ENCODE data around the gene GSK3B.

Gene GSK3B

GRCh38 chr3:119819806-119820205 lies 274.4 kb downstream of the GSK3B start:
- no peak for DNase-seq

GRCh38 chr3:119818937-119819336 lies 275.3 kb downstream of the GSK3B start:
- DNase-seq: no peak

- DNase-seq: no peak
Observed at GRCh38 chr3:119817583-119818363, 276.5 kb downstream of the GSK3B start.

- no peak for DNase-seq
Observed at GRCh38 chr3:119817071-119817470, 277.2 kb downstream of the GSK3B start.

GRCh38 chr3:119815716-119816115 lies 278.5 kb downstream of the GSK3B start:
- no peak for DNase-seq

GRCh38 chr3:119812491-119813058 lies 281.7 kb downstream of the GSK3B start:
- no peak for DNase-seq

- DNase-seq: peak in 18 of 58 donors; percentile 3 to 51 (median 16)
Observed at GRCh38 chr3:119810018-119810435, 284.2 kb downstream of the GSK3B start.

GRCh38 chr3:119809249-119810017 lies 284.8 kb downstream of the GSK3B start:
- DNase-seq: no peak

GRCh38 chr3:119808843-119809242 lies 285.4 kb downstream of the GSK3B start:
- DNase-seq: no peak

GRCh38 chr3:119808244-119808643 lies 286.0 kb downstream of the GSK3B start:
- DNase-seq: no peak

- DNase-seq: no peak
Observed at GRCh38 chr3:119800844-119801243, 293.4 kb downstream of the GSK3B start.

GRCh38 chr3:119796785-119797184 lies 297.5 kb downstream of the GSK3B start:
- DNase-seq: no peak

- no peak for DNase-seq
Observed at GRCh38 chr3:119796368-119796767, 297.9 kb downstream of the GSK3B start.

- DNase-seq: no peak
Observed at GRCh38 chr3:119795849-119796248, 298.4 kb downstream of the GSK3B start.

GRCh38 chr3:119794971-119795612 lies 299.2 kb downstream of the GSK3B start:
- no peak for DNase-seq

GRCh38 chr3:119794401-119794800 lies 299.8 kb downstream of the GSK3B start:
- DNase-seq: no peak

- DNase-seq: no peak
Observed at GRCh38 chr3:119792270-119792669, 302.0 kb downstream of the GSK3B start.

- no peak for DNase-seq
Observed at GRCh38 chr3:119790369-119790768, 303.9 kb downstream of the GSK3B start.

- no peak for DNase-seq
Observed at GRCh38 chr3:119786409-119786808, 307.8 kb downstream of the GSK3B start.

- no peak for DNase-seq
Observed at GRCh38 chr3:119783883-119784282, 310.4 kb downstream of the GSK3B start.

GRCh38 chr3:119783255-119783654 lies 311.0 kb downstream of the GSK3B start:
- DNase-seq: no peak

GRCh38 chr3:119782460-119782859 lies 311.8 kb downstream of the GSK3B start:
- no peak for DNase-seq

Data from anterior cingulate cortex (tissue), 58 donors.